NCI-H2081 (cell line): ENCODE measurements around the gene WDR74.
"Not testable (repeated sequence)": the region's sequence is repeated elsewhere in the genome, so short reads cannot be mapped to it uniquely, and the experiment has no call there.

Experiments
- DNase-seq, 2 experiments: peaks; one replicate each; lab custom pipeline; 2025; lab: John Stamatoyannopoulos, UW

WDR74 gene

DNA sequence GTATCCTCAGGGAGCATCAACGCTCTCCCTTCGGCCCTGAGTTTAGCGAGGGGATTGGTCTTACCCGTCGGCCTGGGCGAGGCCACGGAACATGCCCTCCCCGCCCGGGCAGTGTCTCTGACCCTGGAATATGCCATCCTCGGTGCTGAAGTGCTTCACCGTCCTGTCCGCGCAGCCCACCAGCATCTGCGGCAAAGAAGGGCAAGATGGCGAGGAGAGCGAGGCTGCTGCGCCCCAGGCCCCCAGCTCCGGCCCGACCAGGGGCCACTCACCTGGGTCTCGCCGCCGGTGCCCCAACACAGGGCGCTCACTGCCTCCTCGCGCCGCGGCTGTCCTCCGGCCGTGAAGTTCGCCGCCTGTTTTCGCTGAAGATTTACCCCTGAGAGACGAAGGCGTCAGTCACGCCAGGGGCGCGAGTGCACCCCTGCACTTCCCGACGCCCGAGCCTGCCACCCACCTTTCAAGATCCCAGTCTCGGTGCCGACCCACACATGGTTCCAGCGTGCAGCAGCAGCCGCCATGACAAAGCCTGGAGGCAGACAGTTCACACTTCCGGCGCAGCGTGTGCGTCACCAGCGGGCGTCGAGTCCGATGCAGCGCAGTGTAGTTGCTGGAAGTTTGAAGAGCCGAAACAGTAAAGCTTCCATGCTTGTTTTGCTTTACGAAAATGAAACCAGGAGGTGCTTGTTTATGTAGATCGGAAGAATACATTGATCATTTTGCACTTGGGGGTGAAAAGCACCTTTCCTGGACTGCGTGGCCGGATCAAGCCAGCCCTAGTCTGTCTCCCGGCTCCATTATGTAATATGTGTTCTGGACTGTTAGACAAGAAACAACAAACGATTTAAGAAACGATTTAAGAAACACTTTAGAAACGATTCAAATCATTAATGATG, at the start of gene WDR74:
Gene WDR74, minus strand, starts transcription at position 541 of the 896 bp plus-strand sequence. Its CDS starts 20 bp downstream, at position 521.
- peak; percentile 85 to 93 for DNase-seq

DNA sequence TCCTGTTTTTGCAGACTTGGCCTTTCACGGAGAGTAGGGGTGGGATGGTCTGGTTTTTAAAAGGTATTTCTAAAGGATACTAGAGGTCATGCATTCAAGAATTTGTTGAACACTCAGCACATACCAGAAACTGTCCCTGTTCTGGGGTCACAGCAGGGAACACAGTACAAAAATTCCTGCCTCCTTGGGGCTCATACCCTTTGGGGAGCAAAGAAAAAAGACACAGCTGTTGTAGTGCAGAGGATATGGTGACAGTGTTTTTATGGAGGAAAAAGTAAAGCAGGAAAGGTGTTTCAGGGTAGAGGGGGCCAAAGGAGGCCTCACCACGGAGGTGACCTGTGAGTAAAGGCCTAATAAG, 49.7 kb upstream of the WDR74 start:
- DNase-seq, result no peak

DNA sequence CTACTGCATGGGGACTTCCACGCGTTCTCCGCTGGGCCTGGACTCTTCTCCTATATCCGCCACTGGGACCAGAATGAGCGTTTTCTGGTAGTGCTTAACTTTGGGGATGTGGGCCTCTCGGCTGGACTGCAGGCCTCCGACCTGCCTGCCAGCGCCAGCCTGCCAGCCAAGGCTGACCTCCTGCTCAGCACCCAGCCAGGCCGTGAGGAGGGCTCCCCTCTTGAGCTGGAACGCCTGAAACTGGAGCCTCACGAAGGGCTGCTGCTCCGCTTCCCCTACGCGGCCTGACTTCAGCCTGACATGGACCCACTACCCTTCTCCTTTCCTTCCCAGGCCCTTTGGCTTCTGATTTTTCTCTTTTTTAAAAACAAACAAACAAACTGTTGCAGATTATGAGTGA, 49.0 kb upstream of the WDR74 start:
- DNase-seq, result no peak

DNA sequence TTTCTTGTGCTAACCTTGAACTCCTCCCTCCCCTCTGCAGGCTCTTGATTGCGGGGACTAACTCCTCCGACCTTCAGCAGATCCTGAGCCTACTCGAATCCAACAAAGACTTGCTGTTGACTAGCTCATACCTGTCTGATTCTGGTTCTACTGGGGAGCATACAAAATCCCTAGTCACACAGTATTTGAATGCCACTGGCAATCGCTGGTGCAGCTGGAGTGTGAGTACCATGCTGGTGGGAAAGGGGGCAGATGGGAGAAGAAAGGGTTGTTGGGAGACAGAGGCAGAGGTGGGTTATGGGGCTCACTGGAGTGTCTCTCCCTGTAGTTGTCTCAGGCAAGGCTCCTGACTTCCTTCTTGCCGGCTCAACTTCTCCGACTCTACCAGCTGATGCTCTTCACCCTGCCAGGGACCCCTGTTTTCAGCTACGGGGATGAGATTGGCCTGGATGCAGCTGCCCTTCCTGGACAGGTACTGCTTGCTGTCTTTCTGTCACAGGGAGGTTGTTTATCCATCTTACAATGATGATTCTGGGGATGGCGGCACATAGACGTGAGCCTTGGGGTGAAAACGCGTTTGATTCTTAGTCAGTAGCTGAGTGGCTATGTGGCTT, 45.9 kb upstream of the WDR74 start:
- no peak for DNase-seq

DNA sequence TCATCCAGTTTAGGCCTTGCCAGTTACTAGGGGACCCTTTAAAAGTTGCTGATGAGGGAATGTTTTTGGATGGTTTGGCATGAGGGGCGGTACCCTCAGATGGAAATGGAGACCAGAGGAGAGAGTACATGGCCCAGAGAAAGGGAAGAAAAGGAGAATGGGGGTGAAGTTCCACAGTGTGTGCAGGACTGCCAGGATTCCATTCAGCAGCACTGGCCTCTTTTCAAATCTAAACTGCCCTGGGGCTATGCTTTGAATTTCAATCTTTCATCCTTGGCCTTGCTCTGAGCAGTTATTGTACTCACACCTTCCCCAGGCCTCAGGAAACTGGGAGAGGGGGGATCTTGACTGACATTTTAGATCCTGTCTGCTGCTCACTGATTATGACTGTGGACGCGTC, 44.3 kb upstream of the WDR74 start:
- no peak for DNase-seq

DNA sequence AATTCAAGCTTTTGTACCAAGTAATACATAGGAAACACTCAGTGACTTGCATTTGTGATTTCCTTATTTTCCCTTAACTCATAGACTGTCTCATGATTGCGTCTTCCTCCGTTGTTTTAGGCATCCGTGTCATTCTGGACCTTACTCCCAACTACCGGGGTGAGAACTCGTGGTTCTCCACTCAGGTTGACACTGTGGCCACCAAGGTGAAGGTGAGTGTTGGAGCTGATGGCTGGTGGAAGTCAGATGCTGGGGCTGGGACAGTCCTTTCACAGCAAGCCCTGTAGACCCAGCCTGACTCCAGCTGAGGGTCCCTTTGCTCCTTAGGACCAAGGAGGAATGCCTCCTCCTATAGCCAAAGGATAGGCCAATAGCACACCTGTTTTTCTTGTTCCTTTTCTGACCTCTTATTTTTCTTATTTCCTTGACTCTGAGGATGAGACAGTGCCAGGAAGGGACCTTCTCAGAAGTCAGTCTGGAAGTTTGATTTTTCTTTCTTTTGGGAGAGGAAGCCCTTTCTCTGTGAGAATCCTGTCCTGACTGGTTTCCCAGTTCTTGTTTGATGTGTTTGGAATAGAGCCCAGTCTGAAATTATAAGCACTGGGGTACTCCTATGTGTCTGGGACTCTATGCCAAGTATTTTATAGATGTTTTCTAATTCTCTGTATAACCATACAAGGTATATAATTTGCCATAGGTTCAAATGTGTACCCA, 43.6 kb upstream of the WDR74 start:
- no peak for DNase-seq

DNA sequence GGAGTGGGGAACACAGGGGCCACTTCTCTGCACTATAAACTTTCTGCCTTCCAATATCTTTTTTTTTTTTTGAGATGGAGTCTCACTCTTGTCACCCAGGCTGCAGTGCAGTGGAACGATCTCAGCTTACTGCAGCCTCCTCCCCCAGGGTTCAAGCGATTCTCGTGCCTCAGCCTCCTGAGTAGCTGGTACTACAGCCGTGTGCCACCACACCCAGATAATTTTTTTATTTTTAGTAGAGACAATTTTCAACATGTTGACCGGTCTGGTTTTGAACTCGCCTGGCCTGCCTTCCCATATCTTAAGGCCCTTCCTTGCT, 43.0 kb upstream of the WDR74 start:
- DNase-seq, result no peak

DNA sequence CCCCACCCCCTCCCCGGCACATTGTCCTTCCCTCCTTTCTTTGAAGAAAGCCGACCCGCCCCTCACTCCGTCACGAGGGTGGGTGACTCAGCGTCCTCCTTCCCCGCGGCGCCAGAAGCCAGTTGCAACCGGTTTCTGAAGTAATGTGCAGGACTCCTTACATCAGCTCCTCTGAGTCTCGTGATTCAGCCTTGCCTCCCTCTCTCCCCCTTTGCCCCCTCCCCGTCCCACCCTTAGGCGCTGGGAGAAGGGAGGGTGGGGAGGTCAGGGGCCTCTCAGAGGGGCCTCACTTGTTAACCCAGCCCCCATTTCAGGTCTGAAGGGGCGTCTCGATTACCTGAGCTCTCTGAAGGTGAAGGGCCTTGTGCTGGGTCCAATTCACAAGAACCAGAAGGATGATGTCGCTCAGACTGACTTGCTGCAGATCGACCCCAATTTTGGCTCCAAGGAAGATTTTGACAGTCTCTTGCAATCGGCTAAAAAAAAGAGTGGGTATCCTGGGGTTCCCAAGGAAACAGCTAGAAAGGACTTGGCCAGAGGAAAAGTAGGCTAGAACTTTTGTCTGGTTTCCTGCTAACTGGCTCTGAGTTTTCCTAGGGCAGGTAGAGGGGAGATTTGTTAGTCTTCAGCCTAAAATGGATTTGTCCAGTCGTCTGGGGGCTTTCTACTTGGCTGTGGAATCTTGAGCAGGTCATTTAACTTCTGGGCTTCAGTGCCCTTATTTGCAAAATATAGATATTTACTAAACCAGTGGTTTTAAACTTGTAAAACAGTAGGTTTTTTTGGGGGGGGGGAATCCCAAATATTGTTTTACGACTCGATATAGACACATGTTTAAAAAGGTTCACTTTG, 42.4 kb upstream of the WDR74 start:
- DNase-seq, result peak; percentile 78 to 83

DNA sequence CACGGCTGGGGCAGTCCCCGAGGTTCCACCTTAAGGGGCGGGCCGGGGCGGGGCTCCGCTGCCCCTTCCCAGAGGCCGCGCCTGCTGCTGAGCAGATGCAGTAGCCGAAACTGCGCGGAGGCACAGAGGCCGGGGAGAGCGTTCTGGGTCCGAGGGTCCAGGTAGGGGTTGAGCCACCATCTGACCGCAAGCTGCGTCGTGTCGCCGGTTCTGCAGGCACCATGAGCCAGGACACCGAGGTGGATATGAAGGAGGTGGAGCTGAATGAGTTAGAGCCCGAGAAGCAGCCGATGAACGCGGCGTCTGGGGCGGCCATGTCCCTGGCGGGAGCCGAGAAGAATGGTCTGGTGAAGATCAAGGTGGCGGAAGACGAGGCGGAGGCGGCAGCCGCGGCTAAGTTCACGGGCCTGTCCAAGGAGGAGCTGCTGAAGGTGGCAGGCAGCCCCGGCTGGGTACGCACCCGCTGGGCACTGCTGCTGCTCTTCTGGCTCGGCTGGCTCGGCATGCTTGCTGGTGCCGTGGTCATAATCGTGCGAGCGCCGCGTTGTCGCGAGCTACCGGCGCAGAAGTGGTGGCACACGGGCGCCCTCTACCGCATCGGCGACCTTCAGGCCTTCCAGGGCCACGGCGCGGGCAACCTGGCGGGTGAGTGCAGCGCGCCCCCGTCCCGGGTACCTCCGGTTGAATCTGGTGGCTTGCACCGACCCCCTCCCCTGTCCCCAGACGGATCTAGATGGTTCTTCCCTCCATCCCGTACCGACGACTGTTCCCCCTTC, 41.6 kb upstream of the WDR74 start, which contains the start of gene SLC3A2:
Gene SLC3A2, plus strand, starts transcription at position 94 of the 776 bp plus-strand sequence. Its CDS starts 128 bp downstream, at position 222.
- peak; percentile 76 to 85 for DNase-seq

DNA sequence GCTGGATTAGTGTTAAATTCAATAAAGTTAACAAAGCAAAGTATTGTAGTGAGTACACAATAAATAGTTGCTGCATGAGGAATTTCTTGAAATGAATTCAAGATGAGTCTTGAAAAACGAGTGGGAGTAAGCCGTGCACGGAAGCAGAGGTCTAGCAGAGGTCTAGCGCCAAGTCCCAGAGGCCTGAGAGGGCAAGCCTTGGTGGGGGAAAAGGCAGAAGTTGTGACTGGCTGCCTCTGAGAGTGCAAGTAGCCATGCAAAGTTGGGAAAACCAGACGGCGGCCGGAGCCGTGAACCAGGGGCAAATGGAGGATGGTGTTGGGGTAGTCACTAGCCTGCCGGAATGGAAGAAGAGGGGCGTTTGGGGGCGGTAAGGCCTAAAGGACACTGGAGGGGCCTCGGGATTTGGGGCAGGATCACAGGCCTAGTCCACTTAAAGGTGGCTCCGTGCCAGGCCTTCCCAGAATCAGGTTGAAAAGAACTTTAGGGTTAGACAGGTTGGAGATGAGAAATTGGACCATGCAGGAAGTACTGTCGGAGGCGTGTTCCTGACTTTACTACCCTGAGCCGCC, 40.9 kb upstream of the WDR74 start:
- no peak for DNase-seq

DNA sequence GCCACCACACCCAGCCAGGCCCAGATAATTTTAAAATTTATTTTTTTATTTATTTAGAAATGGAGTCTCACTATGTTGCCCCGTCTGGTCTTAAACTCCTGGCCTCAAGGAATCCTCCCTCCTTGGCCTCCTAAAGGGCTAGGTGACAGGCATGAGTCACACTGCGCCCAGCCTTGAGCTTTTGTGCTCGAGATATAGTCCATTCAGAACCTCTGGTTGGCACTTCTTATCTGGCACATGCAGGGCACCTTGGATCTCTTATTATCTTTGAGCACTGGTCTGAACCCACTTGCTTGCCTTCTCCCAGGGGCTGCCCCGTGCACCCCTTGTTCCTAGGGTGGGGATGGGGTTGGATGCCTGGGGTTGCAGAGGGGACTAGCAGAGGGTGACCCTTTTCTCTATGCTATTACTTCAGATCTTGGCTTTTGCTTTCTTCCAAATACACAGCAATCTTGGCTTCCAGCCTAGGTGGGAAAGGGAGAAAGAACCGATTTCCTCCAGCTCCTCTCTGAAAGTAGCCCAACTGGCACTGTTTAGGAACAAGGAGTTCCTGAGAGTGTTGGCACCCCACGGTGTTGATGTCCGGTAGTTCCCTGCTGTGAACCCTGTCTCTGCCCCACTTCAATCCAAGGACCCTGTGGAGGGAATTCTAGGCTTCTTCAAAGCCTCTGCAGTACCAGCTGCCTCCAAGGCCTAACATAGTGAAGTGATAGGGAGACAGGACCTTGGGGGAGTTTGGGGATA, 40.0 kb upstream of the WDR74 start:
- DNase-seq, result no peak

DNA sequence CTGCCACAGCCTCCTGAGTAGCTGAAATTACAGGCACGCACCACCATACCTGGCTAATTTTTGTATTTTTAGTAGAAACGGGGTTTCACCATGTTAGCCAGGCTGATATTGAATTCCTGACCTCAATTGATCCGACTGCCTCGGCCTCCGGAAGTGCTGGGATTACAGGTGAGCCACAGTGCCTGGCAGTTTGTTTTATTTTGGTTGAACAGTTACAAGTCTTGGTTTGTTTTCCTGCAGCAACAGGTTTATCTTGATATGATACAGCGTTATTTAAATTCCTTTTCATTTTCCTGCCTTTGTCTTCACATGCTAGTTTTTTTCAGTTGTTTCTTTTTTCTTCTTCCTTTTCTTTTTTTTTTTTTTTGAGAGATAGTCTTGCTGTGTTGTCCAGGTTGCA, 37.3 kb upstream of the WDR74 start:
- no peak for DNase-seq

DNA sequence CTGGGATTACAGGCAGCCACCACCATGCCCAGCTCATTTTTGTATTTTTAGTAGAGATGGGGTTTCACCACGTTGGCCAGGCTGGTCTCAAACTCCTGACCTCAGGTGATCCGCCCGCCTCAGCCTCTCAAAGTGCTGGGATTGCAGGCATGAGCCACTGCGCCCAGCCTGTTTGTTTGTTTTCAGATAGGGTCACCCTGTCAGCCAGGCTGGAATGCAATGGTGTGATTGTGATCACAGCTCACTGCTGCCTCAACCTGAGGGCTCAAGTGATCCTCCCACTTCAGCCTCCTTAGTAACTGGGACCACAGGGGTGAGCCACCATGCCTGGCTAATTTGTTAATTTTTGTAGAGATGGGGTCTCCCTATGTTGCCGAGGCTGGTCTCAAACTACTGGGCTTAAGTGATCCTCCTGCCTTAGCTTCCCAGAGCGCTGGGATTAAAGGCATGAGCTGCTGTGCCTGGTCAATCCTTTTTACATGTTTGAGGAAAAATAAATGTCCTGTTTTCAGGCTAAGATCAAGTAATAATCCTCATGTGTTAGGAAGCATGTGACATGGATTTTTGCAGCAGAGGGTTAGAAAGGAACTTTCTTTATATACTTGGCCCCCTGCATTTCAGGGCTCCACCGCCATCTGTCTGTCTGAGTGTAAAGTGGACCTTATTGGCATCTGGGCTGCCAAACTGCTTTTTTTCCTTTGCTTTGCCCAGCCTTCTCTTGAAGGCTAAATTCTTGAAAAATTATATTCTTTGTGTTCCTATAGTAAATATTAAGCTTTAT, 36.5 kb upstream of the WDR74 start:
- no peak for DNase-seq

DNA sequence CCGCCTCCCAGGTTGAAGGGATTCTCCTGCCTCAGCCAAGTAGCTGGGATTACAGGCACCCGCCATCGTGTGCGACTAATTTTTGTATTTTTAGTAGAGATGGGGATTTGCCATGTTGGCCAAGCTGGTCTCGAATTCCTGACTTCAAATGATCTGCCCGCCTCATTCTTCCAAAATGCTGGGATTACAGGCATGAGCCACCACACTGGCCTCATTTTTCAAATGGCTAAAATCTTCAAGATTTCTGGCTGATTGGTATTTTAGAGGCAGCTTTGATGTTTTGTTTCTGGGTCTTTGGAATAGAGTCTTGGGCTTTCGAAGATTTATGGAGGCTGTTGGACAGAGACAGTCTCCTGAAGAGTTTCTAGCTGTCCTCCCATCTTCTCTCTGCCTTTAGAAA, 35.5 kb upstream of the WDR74 start:
- no peak for DNase-seq

DNA sequence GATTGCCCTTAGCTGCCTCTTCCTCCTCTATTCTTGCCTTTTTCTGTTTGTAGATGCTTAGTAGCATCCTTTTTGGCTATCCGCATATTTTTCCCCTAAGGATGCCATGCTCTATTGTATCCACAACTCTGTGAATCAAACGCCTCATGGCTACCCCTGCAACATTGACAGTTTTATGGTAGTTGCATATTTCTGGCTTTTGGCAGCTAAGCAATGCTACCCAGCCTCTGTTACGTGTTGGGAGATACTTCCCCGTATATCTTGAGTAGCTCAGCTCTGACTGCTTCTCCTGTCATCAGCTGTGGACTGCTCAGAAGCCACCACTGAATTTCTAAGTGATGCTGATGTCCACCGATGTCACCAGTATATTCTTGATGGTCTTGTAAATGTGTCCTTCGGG, 26.2 kb upstream of the WDR74 start:
- no peak for DNase-seq

DNA sequence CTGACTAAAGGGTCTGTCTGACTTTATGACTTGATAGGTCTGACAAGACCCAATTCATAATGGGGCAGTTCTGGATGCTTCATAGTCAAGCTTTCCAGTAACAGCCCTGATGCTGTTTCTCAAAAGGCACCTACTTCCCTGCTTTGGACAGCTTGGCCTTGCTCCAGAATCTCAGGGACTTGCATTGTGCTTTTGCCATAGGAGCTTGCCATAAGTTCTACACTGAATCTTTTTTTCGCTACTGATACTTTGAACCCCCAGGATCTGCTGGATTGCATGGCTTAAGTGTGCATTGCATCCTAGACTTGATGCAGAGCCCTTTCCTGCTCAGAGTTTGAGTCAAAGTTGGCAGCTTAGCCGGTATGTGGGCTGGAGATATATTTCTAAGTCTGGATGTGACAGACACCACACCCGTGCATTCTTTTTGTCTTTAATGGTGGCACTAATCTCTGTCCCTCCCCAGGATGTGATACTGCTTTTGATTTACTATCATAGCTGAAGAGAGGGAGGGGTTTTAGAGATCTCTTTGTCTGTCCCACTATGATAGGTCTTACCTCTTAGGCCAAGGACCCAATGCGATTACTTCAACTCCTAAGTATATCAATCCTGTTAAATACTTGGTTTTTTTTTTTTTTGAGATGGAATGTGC, 24.4 kb upstream of the WDR74 start:
- DNase-seq, result no peak

DNA sequence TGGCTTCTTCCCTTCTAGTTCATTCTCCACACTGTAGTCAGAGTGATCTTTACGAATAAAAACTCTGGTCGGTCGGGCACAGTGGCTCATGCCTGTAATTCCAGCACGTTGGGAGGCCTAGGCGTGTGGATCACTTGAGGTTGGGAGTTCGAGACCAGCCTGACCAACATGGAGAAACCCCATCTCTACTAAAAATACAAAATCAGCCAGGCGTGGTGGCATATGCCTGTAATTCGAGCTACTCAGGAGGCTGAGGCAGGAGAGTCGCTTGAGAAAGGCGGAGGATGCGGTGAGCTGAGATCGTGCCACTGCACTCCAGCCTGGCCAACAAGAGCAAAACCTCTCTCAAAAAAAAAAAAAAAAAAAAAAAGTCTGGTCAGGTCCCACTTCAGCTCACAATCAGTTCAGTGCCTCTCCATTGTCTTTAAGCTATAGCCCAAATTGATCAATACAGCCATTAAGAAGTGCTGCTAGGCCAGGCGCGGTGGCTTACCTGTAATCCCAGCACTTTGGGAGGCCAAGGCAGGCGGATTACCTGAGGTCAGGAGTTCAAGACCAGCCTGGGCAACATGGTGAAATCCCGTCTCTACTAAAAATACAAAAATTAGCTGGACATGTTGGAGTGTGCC, 22.3 kb upstream of the WDR74 start:
- DNase-seq, result not testable (repeated sequence)

DNA sequence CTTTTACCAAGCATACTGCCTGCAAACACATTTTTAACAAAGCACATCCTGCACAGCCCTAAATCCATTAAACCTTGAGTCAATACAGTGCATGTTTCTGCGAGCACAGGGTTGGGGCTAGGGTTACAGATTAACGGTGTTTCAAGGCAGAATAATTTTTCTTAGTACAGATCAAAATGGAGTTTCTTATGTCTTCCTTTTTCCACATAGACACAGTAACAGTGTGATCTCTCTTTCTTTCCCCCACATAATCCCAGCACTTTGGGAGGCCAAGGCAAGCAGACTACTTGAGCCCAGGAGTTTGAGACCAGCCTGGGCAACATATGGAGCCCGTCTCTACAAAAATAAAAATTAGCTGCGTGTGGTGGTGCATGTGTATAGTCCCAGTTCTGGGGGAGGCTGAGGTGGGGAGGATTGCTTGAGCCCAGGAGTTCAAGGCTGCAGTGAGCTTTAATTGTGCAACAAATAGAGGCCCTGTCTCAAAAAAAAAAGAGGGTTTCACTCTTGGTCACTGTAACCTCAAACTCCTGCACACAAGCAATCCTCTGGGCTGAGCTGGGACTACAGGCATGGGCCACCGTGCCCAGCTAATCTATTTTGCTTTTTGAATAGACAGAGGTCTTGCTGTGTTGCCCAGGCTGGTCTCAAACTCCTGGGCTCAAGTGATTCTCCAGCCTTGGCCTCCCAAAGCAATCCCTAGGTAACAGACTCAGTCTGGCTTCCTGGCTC, 21.6 kb upstream of the WDR74 start:
- peak in 1 of 2 experiments; percentile 29 for DNase-seq
